Measurements from ENCODE around the gene LCE1B. TPM values are rescaled to one million over a fixed set of nuclear protein-coding genes. Genes with fewer than 3 reads are reported as not detected.

Gene LCE1B
- total RNA-seq, 1 experiment from 2014 or later, result not detected

- intact Hi-C loops (cut with micrococcal nuclease), result no loop called here
- H3K4me2 ChIP-seq (ENCODE audit: low read length), result no peak overlapping the region
- H3K4me3 ChIP-seq (replicated peaks in 1 of 2; ENCODE audit: low read depth in 1 of 2, low read length in 2 of 2), result no peak overlapping the region
- RAD21 ChIA-PET (ENCODE audit: low non-redundant PET in 1 of 2, low total read pairs in 2 of 2, uncharacterized antibody in 2 of 2, unreplicated experiment in 2 of 2), result no interaction called here
- H4K20me1 ChIP-seq (ENCODE audit: insufficient read depth), result no peaks in the 10 kb centered on the region
- no peak overlapping the region for H2AFZ ChIP-seq (ENCODE audit: low read depth, low read length, poor library complexity, severe bottlenecking)
- DNase-seq (ENCODE audit: low read depth, low spot score) (no peak), ATAC-seq (no peak)
- peaks cover 7% of the 10 kb centered on the region; the same call in 1 of the 2 replicates for H3K27me3 ChIP-seq (ENCODE audit: insufficient read depth, low read length)
- no peaks in the 10 kb centered on the region for H3K9me3 ChIP-seq (ENCODE audit: control insufficient read depth in 1 of 2, insufficient read depth in 1 of 2, low read depth in 1 of 2, low read length in 2 of 2)
- no peaks in the 10 kb centered on the region for H3K4me1 ChIP-seq (ENCODE audit: control insufficient read depth in 1 of 2, insufficient read depth in 2 of 2, low read length in 2 of 2)
- CTCF ChIA-PET, result interaction anchor here (1.8 kb wide), 1 partner anchor 15 kb away, joined by 4 read pairs; no protein-coding TSS in a partner anchor
- TF ChIP-seq ZNF274 (IDR thresholded peaks at IDR 0.05; ENCODE audit: low read depth, low read length) (no peak), JUND (IDR thresholded peaks at IDR 0.05) (no peak), MAX (IDR thresholded peaks at IDR 0.05) (no peak), EZH2phosphoT487 (IDR thresholded peaks at IDR 0.05; ENCODE audit: borderline replicate concordance) (no peak), EZH2 (IDR thresholded peaks at IDR 0.05) (no peak), SRF (IDR thresholded peaks at IDR 0.05; ENCODE audit: low read depth) (no peak), ZFX (IDR thresholded peaks at IDR 0.05) (no peak)
- no peak overlapping the region for H3K27ac ChIP-seq (ENCODE audit: low read depth, low read length)
- no peaks in the 10 kb centered on the region for H3K79me2 ChIP-seq (ENCODE audit: insufficient read depth, low read length)
- POLR2A ChIA-PET, result no interaction called here
- H3K36me3 ChIP-seq (ENCODE audit: control insufficient read depth in 1 of 2, insufficient read depth in 2 of 2, low read length in 2 of 2), result no peaks in the 10 kb centered on the region
- H3K9ac ChIP-seq (ENCODE audit: low read length), result no peak overlapping the region
- BruUV-seq (replicated peaks), result no TSS peak
- H3K9me2 ChIP-seq (ENCODE audit: insufficient read depth), result no peaks in the 10 kb centered on the region
These were observed 43.9 kb downstream of the LCE1B start for GRCh38 chr1:152855661-152856060.

GRCh38 chr1:152858062-152858461 lies 46.3 kb downstream of the LCE1B start:
- Histone ChIP-seq H3K27me3 (ENCODE audit: insufficient read depth, low read length) (peaks cover 17% of the 10 kb centered on the region; the same call in 1 of the 2 replicates), H3K4me2 (ENCODE audit: low read length) (no peak overlapping the region), H3K4me3 (replicated peaks in 1 of 2; ENCODE audit: low read depth in 1 of 2, low read length in 2 of 2) (no peak overlapping the region), H3K79me2 (ENCODE audit: insufficient read depth, low read length) (no peaks in the 10 kb centered on the region), H4K20me1 (ENCODE audit: insufficient read depth) (no peaks in the 10 kb centered on the region), H3K9me3 (ENCODE audit: control insufficient read depth in 1 of 2, insufficient read depth in 1 of 2, low read depth in 1 of 2, low read length in 2 of 2) (no peaks in the 10 kb centered on the region), H3K4me1 (ENCODE audit: control insufficient read depth in 1 of 2, insufficient read depth in 2 of 2, low read length in 2 of 2) (no peaks in the 10 kb centered on the region), H3K9me2 (ENCODE audit: insufficient read depth) (no peaks in the 10 kb centered on the region), H3K36me3 (ENCODE audit: control insufficient read depth in 1 of 2, insufficient read depth in 2 of 2, low read length in 2 of 2) (no peaks in the 10 kb centered on the region), H3K27ac (ENCODE audit: low read depth, low read length) (no peak overlapping the region), H2AFZ (ENCODE audit: low read depth, low read length, poor library complexity, severe bottlenecking) (no peak overlapping the region), H3K9ac (ENCODE audit: low read length) (no peak overlapping the region)
- BruUV-seq (replicated peaks), result no TSS peak
- no peak for DNase-seq (ENCODE audit: low read depth, low spot score)
- ChIA-PET CTCF (no interaction called here), POLR2A (no interaction called here), RAD21 (ENCODE audit: low non-redundant PET in 1 of 2, low total read pairs in 2 of 2, uncharacterized antibody in 2 of 2, unreplicated experiment in 2 of 2) (no interaction called here)
- intact Hi-C loops (cut with micrococcal nuclease), result no loop called here
- ATAC-seq, result no peak
- TF ChIP-seq REST (IDR thresholded peaks at IDR 0.05; ENCODE audit: low read depth), result no peak
- TF ChIP-seq ZBTB33 (IDR thresholded peaks at IDR 0.05; ENCODE audit: extremely low read depth, insufficient replicate concordance, low read length), result no peak
- no peak for TF ChIP-seq CEBPB (IDR thresholded peaks at IDR 0.05; ENCODE audit: low read depth)
- no peak for TF ChIP-seq ATF3 (IDR thresholded peaks at IDR 0.05)
- no peak for TF ChIP-seq RAD21 (IDR thresholded peaks at IDR 0.05; ENCODE audit: low read depth)
- no peak for TF ChIP-seq MAX (IDR thresholded peaks at IDR 0.05)
- no peak for TF ChIP-seq EZH2 (IDR thresholded peaks at IDR 0.05)
- no peak for TF ChIP-seq POLR2AphosphoS5 (IDR thresholded peaks at IDR 0.05; ENCODE audit: low read depth, low read length)
- TF ChIP-seq POLR2A (IDR thresholded peaks at IDR 0.05; ENCODE audit: borderline replicate concordance, extremely low read depth, insufficient read depth, insufficient read length), result no peak
- no peak for TF ChIP-seq CBX3 (IDR thresholded peaks at IDR 0.05; ENCODE audit: low read depth)
- TF ChIP-seq JUND (IDR thresholded peaks at IDR 0.05), result no peak
- TF ChIP-seq ZFX (IDR thresholded peaks at IDR 0.05), result no peak
- TF ChIP-seq EGR1 (IDR thresholded peaks at IDR 0.05; ENCODE audit: low read depth), result no peak
- TF ChIP-seq SP1 (IDR thresholded peaks at IDR 0.05; ENCODE audit: low read depth), result no peak

Data from HCT116 (cell line).